SKM-1 treated with dmso at 0.1 percent for 144 hours (cell line): Measurements from ENCODE around the gene CDC42EP3.

ENCODE experiments used
- DNase-seq: peaks from one replicate; lab custom pipeline; 2025; ENCODE audit not compliant: unreplicated experiment; lab: John Stamatoyannopoulos, UW

CDC42EP3 gene

GRCh38 chr2:37671009-37671815 is at the start of gene CDC42EP3:
Gene CDC42EP3 (minus strand): TSS chr2:37671642. CDS start chr2:37646587, 25,055 bp downstream.
- peak; percentile 34 for DNase-seq

- DNase-seq = no peak
Measured at GRCh38 chr2:37721201-37721560, 49.7 kb upstream of the CDC42EP3 start.

GRCh38 chr2:37720533-37721200 is 49.2 kb upstream of the CDC42EP3 start:
- DNase-seq = no peak

GRCh38 chr2:37718515-37719161 is 47.2 kb upstream of the CDC42EP3 start:
- no peak for DNase-seq

- no peak for DNase-seq
Measured at GRCh38 chr2:37713258-37713700, 41.8 kb upstream of the CDC42EP3 start.

- no peak for DNase-seq
Measured at GRCh38 chr2:37711831-37712230, 40.4 kb upstream of the CDC42EP3 start.

- DNase-seq = peak; percentile 50
Measured at GRCh38 chr2:37711308-37711731, 39.9 kb upstream of the CDC42EP3 start.

- DNase-seq = no peak
Measured at GRCh38 chr2:37709111-37709510, 37.7 kb upstream of the CDC42EP3 start.

- no peak for DNase-seq
Measured at GRCh38 chr2:37708146-37708545, 36.7 kb upstream of the CDC42EP3 start.

- DNase-seq = no peak
Measured at GRCh38 chr2:37707393-37707792, 36.0 kb upstream of the CDC42EP3 start.

- no peak for DNase-seq
Measured at GRCh38 chr2:37706334-37707183, 35.1 kb upstream of the CDC42EP3 start.

GRCh38 chr2:37705191-37705590 is 33.7 kb upstream of the CDC42EP3 start:
- no peak for DNase-seq

GRCh38 chr2:37698931-37699481 is 27.6 kb upstream of the CDC42EP3 start:
- DNase-seq = no peak

GRCh38 chr2:37695336-37695735 is 23.9 kb upstream of the CDC42EP3 start:
- DNase-seq = no peak

GRCh38 chr2:37692711-37693110 is 21.3 kb upstream of the CDC42EP3 start:
- DNase-seq = no peak

GRCh38 chr2:37689751-37690150 is 18.3 kb upstream of the CDC42EP3 start:
- DNase-seq = no peak

- DNase-seq = no peak
Measured at GRCh38 chr2:37688771-37689468, 17.5 kb upstream of the CDC42EP3 start.

GRCh38 chr2:37686792-37687526 is 15.5 kb upstream of the CDC42EP3 start:
- no peak for DNase-seq

GRCh38 chr2:37684809-37685208 is 13.4 kb upstream of the CDC42EP3 start:
- DNase-seq = no peak
